GM19239 (cell line): ENCODE measurements around the gene MTARC2.
"Not testable (repeated sequence)": the region's sequence is repeated elsewhere in the genome, so short reads cannot be mapped to it uniquely, and the experiment has no call there.

Source experiments
- DNase-seq: peaks from one replicate; pipeline ENCODE4 v3.0.0; 2011; ENCODE audit warnings: low spot score; ENCODE audit not compliant: insufficient read length
- FAIRE-seq: peaks from 2 replicates; lab custom pipeline; 2011; peaks lifted over from hg19 to GRCh38; lab: Jason Lieb, UNC

MTARC2 gene

DNA sequence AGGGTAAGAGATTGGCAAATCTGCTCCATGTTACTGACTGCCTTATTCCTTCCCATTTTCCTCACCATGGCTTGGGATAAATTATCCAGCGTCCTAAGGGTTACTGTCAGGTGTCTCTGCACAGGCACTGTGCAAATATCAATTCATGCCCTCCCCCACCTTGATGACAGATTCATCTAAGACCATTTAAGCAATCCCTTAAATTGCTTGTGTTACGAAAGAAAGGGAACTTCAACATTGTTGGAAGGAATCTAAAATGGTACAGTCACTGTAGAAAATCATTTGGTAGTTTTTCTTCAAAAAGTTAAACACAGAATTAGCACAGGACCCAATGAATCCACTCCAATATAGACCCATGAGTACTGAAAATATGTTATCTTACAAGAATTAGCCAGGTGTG is 17.6 kb upstream of the MTARC2 start:
- DNase-seq: no peak
- FAIRE-seq: no peak

DNA sequence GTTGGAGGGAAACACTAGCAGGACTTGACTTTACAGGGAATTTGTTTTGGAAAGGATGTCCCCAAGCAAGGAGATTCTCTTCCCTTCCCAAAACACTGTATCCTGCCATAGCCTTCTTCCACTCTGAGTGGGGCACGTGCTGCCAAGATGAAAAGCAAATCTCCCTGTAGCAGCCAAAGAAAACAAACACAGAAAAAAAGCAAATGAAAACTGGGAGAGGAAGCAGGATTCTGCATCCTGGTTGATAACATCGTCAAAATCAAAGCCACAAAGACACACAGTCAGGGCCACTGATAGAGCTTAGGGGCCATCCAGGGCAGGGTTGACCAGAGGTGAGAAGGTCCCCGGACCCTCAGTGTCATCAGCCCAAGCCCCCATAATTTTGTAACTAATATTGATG is 16.0 kb upstream of the MTARC2 start:
- FAIRE-seq (no peak), DNase-seq (no peak)

DNA sequence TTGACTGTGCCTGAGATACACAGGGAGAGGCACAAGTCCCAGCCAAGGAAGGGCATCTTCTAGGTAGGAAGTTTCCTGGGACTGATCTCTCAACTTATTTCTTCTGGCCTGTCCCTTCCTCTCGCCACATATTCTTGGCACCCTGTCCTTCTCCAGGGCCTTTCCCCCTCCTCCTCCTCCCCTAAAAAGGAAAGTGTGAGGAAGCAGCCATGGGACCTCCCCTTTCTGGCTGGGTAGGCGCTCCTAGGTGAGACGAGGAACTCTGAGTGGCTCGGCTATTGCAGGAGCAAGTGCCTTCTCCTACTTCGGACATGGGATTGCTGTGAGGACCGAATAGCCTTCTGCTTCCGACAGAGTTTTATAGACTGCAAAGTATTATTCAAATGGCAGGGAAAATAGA is 15.5 kb upstream of the MTARC2 start:
- FAIRE-seq (no peak), DNase-seq (no peak)

DNA sequence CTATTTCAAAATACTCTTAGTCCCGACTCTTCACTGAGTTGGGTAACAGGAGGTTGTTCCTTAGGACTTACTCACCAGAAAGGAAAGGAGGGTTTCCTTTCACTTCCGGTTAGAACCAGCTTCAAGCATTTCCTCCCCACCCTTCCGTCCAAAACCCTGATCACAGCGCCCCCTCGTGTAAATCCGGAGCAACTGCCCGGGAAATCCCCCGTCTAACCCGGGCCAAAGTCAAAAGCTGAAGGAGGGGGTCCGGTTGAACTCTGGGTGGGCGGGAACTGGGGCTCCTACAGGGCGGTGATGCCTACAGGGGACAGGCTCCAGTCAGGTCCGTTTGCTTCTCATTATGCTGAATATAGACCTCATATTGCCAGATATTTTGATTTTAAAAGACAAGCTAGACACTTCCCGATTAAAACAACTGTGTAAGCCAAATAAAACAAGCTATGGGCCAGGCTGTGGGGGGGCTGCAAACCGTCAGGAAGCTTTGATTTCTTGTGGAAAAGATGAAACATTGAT is 15.0 kb upstream of the MTARC2 start:
- peak; percentile 58 for DNase-seq

DNA sequence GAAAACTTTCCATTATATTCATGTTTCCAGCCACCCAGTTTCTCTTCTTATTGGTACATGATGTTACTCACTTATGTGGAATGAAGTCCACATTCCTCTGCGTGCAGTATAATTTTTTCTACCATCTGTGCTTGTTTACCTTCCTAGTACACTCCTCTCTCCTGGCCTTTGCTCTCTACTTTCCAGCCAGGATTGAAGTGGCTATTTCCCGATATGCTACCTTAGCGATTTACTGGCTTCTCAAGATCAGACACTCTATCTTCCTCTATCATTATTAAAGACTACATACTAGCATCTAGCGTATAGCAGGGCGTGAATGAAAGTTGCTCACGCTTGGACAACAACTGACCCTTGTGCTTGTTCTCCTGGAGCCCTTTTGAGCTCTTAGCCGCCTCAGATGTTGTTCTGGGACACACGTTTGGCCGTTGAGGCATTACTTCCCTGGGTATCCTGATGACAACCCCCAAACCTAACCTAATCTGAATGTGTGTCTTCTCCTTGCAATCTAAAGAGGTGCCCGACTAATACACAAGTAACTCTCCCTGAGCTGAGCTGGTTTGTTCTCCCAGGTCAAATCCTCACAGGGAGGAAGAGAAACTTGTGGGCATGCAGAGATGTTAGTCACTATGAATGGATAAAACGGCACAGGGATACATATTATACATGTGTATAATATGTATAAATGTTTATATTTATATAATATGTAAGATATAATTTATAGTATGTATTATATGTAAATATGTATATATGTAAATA is 13.4 kb upstream of the MTARC2 start:
- DNase-seq (no peak), FAIRE-seq (no peak)

More for the DNA sequence above, 15.0 kb upstream of the MTARC2 start:
- peak; percentile 74 for FAIRE-seq

DNA sequence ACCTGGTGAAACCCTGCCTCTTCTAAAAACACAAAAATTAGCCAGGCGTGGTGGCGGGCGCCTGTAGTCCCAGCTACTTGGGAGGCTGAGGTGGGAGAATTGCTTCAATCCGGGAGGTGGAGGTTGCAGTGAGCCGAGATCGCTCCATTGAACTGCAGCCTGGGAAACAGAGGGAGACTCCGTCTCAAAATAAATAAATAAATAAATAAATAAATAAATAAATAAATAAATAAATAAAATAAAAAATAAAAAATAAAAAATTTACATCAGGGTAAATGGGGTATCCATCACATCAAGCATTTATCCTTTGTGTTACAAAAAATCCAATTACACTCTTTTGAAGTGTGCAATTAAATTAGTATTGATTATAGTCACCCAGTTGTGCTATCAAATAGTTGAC is 11.8 kb upstream of the MTARC2 start:
- not testable (repeated sequence) for FAIRE-seq

DNA sequence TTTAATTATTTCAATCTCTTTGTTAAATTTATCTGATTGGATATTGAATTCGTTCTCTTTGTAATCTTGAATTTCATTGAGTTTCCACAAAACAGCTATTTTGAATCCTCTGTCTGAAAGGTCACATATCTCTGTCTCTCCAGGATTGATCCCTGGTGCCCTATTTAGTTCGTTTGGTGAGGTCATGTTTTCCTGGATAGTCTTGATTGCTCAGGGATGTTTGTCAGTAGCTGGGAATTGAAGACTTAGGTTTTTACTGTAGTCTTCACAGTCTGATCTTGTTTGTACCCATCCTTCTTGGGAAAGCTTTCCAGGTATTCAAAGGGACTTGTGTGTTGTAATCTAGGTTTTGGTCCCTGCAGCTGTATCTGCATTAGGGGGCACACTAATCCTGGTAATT is 6.8 kb upstream of the MTARC2 start:
- FAIRE-seq: no peak
- DNase-seq: no peak

More for the DNA sequence above, 11.8 kb upstream of the MTARC2 start:
- not testable (repeated sequence) for DNase-seq

DNA sequence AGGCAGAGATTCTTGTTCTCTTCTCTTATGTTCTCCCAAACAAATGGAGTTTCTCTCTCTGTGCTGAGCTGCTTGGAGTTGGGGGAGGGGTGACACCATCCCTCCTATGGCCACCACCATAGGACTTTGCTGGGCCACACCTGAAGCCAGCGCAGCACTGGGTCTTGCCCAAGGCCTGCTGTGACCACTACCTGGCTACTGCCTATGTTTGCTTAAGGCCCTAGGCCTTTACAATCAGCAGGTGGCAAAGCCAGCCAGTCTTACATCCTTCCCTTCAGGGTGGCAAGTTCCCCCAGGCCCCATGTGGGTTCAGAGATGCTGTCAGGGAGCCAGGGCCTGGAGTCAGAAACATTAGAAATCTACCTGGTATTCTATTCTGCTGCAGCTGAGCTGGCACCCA is 6.3 kb upstream of the MTARC2 start:
- no peak for FAIRE-seq
- no peak for DNase-seq

DNA sequence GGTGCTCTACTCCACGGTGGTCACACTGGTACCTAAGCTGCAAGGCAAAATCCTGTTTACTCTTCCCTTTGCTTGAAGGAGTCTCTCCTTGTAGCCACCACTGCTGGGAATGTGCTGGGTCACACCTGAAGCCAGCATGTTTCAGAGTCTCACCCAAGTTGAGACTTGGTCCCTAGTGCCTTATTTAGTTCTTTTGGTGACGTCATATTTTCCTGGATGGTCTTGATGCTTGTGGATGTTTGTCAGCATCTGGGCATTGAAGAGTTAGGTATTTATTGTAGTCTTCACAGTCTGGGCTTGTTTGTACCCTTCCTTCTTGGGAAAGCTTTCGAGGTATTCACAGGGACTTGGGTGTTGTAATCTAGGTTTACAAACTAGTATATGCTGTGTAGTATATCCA is 5.6 kb upstream of the MTARC2 start:
- DNase-seq (no peak), FAIRE-seq (no peak)

DNA sequence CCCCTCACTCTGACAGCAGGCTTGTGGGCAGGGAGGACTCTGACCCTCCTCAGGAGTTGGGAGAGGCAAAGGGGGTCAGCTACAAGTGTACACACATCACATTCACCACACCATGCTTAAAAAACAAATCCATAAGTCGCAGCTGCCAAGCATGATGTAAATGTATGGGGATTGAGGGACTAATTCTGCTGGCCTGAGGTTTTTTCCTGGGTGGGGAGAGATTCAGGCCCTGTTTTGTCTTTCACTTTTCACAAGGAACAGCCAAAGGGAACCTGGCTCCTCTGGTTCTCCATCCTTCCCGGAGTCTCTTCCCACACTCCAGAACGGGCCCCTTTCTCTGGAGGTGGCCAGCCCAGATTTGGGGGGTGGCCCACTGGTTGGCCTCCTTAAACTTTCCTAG is 1.3 kb upstream of the MTARC2 start:
- FAIRE-seq: no peak
- DNase-seq: no peak

DNA sequence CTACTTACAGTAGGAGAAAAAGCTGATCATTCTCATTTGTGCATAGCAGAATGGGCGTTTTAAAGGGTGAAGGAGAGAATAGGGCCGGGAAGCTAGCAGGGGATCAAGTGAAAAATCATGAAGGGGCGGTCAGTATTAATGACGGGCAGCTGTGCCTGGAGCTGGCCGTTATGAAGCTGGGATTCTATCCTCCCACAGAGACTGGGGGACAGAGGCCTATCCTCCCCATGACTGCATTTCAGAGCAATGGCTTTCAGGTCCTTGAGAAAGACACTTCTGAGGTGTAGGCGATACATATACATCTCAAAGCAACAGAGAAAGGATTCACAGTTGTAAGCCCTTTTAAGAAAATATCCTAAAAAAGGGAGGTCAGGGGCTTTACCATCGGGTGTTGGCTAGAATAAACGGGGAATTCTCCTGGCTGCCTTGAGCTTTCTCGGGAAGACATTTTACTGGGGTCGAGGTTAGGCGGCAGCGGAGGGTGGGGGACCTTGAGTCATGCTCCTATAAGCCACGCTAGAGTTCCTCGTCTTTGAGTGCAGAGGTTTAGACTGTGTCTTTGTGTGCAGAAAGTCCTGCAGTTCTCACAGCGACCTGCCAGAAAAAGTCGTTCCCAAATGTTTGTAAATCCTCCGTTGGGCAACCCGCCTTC is 559 bp upstream of the MTARC2 start:
- FAIRE-seq (no peak), DNase-seq (no peak)

DNA sequence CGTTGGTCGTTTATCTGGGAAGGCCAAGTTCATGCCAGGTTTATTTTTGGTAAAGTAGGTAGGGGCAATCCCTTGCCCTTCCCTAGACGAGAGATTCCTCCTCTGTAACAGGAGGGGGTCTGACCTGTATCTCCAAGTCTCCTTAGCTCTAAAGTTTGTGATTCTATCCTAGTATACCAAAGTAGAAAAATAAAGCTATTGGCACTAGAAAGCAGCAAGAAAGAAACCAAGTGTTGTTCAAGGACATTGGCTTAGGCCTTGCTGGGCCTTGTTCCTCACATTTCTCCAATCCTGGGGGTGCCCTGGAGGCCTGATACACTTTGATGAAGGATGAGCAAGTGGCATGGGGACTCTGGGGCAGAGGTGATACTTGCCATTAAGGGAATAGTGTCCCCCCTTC is 814 bp downstream of the MTARC2 start:
- FAIRE-seq: no peak
- no peak for DNase-seq

DNA sequence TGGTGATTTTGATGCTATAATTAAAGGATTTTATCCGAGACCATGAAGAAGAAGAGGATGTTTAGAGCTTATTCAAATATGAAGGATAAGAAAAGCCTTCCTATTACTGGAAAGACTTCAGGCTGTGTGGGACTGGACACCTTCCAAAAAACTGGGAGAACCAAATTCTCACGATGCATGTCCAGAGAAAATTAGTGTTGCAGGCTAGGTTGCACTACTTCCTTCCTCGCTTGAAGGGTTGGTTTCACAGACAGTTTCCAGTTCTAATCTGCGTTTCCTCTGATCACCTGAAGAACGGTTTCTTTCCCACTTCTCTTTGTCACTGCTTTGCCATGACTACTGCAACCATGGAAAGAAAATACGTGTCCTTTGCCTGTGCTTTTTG is 2.0 kb downstream of the MTARC2 start:
- FAIRE-seq: no peak
- DNase-seq: no peak

DNA sequence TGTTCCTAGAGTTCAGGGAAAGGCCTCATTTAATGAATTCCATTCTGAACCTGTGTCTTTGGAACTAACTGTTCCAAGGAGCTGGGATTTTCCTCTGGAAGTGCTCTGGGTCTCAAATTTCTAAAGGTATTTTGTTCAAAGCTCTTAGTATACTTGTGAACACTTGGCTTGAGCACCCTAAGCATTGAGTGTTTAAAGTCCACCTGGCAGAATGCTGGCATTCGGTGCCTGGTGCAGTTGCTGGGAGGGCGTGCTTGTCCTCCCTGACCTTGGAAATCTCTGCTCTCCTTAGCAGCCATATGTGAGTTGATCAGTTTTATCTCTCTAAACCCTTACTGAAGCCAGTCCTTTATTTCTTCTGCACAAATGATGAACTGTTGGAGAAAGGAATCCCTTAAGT is 3.0 kb downstream of the MTARC2 start:
- FAIRE-seq (no peak), DNase-seq (no peak)

DNA sequence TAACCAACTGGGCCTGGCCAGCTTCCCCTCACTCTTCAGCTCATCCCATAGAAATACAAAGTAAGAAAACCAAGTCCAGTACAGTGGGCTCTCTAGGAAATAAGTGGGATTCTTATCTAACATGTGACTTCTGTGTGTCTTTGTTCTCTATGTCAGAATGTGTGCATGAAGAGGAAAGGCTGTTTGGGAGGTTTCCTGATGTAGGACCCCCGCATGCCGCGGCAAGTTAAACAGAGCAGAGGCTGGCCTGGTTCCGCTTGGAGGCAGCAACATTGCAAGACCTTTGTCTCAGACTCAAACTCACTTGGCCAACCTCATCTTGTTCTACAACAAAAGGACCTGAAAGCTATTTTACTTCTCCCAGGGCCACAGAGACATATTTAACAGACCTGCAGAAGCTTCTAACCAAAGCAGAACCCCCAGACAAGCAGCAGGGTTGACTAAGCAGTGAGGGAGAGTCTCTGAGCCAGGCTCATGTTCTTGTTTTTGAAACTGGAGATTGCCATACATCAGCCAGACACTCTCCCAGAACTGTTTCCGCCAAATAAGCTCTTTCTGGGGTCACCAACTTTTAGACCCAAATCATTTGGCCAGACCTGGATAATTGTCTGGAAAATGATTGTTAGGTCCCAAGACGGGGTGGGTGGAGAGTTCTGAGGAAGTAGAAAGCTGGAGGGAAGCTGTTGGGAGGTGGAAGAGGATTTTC is 6.2 kb downstream of the MTARC2 start:
- DNase-seq (no peak), FAIRE-seq (no peak)

DNA sequence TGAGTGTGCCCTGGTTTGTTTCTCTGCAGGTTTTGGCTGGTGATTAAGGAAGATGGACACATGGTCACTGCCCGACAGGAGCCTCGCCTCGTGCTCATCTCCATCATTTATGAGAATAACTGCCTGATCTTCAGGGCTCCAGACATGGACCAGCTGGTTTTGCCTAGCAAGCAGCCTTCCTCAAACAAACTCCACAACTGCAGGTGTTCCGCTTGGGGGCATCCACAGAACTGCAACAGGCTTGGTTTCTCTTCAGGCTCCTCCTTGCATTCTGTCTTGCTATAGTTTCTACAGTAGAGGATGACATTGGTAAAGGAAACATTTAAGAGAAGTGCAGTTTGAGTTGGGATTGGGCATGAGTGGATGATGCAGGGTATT is 6.8 kb downstream of the MTARC2 start:
- no peak for FAIRE-seq
- DNase-seq: no peak

DNA sequence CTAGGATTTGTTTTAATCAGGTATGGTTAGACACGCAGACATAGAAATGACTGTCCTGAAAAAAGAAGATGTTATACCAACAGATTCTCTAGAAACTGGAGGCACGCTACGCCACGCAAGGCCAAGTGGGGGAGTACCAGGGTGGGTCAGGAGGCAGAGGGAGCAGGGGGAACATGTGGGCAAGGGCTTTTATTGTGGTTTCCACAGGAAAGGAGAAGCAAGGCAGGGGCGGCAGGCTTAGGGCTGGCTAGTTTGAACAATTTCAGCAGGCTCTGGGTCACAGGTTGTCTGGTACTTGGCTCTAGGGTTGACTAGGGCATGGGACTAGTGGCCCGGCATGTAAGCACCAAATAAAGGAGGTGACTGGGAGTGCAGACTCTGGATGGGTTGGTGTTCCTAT is 7.2 kb downstream of the MTARC2 start:
- FAIRE-seq: no peak
- no peak for DNase-seq

DNA sequence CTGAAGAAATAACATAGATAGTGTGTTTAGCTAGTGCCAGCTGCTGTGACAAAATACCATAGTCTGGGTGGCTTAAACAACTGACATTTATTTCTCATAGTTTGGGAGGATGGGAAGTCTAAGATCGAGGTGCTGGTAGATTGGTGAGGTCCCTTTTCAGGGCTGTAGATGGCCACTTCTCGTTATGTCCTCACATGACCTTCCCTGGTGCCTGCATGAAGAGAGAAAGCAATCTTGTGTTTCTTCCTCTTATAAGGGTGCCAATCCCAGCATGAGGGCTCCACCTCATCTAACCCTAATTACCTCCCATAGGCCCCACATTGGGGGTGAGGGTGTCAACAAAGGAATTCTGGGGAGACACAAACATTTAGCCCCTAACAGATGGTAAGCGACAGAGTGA is 9.3 kb downstream of the MTARC2 start:
- FAIRE-seq (no peak), DNase-seq (no peak)

DNA sequence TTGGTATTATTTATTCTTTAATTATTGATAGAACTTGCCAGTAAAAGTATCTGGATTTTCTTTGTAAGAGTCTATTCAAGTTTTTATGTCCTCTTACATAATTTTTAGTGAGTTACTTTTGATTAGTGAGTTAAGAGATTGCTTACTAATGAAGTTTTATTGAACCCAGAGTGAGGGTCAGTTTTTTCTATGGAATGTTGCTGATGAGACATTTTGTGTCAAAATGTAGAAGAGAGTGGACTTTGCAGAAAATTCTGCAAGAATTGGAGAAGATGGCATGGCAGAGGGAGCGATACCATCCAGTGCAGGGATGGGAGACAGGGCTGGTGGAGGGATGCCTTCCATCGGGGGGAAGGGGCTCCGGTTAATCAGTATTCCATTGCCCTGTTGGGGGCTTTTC is 11.0 kb downstream of the MTARC2 start:
- FAIRE-seq: no peak
- DNase-seq: no peak

DNA sequence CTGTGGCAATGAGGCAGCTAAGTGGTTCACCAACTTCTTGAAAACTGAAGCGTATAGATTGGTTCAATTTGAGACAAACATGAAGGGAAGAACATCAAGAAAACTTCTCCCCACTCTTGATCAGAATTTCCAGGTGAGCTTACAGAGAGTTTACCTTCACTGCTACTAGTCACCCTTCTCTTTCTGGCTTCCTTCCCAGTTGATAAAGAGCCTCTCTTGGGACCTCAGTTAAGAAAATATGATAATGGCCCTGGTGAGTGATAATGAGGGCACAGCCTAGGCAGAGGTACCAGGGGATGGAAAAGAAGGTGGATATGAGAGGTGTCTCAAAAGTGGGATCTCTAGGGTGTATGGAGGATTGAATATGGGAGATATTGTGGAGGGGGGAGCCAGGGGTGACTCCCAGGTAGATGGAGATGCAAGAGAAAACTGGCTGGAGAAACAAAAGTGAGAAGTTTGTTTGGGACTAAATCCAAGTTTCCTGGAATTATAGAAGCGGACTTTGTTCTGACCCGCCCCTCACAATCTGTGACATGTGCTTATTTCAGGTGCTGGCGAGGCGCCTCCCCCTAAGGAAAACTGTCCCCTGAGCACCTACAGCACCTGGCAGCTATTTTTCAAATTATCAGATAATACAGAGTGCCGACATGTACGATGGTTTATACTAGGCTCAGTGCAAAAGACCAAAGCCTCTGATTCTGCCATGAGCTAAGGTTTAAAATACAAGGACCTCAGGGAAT is 13.7 kb downstream of the MTARC2 start:
- FAIRE-seq (no peak), DNase-seq (no peak)

DNA sequence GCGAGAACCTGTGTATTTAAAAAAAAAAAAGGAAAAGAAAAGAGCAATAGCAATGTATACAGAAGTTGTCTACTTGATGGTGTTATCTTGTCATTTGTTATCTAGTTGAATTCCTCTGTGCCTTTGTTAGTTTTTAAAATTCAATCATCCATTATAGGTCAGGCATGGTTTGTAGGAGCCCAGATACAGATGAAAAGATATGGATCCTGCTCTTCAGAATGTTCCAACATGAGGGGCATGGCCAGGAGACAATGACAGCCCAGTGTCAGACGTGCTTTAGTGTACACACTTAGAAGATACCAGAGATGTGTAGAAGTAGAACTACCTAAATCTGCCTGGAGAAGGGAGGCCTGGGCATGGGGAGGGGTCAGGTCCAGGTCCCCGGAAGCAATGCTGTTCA is 16.6 kb downstream of the MTARC2 start:
- FAIRE-seq (no peak), DNase-seq (no peak)
